GM21528 (cell line): ENCODE results near the gene TRMT61B.

Experiments
- ATAC-seq: cut with Tn5 transposase; IDR thresholded peaks from one replicate; pipeline ENCODE4 v1.9.1; 2021; ENCODE audit warnings: mild to moderate bottlenecking, moderate library complexity; ENCODE audit not compliant: unreplicated experiment, low FRiP score

Gene TRMT61B

GRCh38 chr2:28870146-28870891 is at the start of gene TRMT61B:
Gene TRMT61B, minus strand, starts transcription at chr2:28870309. Its CDS starts 32 bp downstream, at chr2:28870277.
- ATAC-seq = peak; percentile 92

GRCh38 chr2:28915939-28916338 is 45.8 kb upstream of the TRMT61B start:
- ATAC-seq = no peak

- ATAC-seq = no peak
Observed at GRCh38 chr2:28909655-28910353, 39.7 kb upstream of the TRMT61B start.

DNA sequence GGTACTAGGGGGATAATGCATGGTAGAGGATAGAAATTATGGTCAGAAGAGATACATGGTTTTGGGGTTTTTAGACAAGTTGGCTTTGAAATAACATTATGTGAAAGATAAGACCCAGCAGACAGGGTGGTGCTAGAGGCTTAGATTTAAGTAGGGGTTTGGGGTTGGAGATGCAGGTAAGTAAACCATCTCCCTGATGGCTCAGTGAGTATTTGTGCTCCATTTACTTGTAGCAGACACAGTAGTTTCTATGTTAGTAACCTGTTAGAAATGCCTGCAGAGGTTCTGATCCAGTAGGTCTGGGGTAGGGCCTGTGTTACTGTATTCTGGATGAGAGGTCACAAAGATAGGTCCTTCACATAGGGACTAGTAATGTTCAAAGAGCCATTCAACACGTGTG is 38.1 kb upstream of the TRMT61B start:
- no peak for ATAC-seq

DNA sequence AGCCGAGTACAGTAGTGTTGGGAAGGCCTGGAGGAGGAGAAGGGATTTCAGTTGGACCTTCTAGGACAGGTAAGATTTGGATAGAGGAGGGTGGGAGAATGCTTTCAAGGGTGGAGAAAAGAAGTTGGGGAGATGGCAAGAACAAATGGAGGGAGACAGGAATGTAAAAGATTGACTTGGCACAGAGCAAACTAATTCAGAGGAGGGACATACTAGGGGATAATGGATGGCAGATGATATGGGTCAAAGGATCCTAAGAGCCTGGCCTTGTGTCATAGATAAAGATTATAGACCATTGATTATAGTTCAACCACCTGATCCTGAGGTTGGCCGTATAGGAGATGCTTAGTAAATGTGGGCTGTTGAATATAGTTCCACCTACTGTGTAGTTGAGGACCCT is 36.7 kb upstream of the TRMT61B start:
- ATAC-seq = no peak

GRCh38 chr2:28906376-28906775 is 36.3 kb upstream of the TRMT61B start:
- ATAC-seq = no peak

DNA sequence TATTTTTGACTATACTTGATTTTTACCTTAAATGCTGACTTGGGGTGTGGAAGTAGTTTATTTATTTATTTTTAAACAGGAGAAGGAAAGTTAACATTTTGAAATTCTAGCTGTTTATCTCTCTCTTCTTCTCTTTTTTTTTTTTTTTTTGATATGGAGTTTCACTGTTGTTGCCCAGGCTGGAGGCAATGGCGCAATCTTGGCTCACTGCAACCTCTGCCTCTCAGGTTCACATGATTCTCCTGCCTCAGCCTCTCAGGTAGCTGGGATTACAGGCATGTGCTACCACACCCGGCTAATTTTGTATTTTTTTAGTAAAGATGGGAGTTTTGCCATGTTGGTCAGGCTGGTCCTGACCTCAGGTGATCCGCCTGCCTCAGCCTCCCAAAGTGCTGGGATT is 35.4 kb upstream of the TRMT61B start:
- no peak for ATAC-seq

- ATAC-seq = no peak
Observed at GRCh38 chr2:28904802-28905457, 34.8 kb upstream of the TRMT61B start.

GRCh38 chr2:28904295-28904694 is 34.2 kb upstream of the TRMT61B start:
- ATAC-seq = no peak

DNA sequence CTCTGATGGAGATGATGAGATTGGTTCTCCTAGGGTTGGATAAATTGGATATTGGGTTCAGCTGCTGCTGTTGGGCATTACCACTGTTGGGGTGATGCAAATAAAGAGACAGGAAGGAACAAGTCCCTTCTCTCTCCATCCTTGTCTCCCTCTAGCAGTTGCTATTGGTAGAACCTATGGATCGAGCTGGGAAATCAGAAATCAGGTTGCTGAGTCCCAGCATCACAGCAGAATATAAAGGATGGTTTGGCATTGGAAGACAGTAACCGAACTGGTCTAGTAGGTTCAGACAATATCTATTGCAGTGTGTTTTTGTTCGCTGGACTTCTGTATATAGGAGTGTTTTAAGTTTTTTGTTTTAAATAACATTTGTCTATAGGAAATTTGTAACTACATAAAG is 32.5 kb upstream of the TRMT61B start:
- ATAC-seq = no peak

GRCh38 chr2:28901841-28902240 is 31.7 kb upstream of the TRMT61B start:
- no peak for ATAC-seq

- no peak for ATAC-seq
Observed at GRCh38 chr2:28901202-28901601, 31.1 kb upstream of the TRMT61B start.

DNA sequence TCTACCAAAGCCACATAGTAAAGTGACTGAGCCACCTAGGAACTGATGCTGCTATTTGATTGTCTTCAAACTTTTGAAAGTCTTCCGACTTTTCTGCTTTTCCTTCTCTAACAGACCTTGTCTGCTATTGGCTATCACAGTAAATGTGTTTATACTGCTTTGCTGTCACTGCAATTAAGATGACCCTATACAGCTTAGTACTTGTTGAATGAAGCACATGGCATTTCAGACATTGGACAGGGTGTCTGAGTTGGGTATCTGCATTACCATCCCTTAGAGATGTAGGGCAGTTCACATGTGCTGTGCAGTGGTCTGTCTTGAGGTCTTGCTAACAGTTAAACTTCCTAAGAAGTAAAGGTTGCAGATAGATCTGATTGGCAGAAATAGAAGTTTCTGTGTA is 27.9 kb upstream of the TRMT61B start:
- no peak for ATAC-seq

- ATAC-seq = no peak
Observed at GRCh38 chr2:28896906-28897305, 26.8 kb upstream of the TRMT61B start.

DNA sequence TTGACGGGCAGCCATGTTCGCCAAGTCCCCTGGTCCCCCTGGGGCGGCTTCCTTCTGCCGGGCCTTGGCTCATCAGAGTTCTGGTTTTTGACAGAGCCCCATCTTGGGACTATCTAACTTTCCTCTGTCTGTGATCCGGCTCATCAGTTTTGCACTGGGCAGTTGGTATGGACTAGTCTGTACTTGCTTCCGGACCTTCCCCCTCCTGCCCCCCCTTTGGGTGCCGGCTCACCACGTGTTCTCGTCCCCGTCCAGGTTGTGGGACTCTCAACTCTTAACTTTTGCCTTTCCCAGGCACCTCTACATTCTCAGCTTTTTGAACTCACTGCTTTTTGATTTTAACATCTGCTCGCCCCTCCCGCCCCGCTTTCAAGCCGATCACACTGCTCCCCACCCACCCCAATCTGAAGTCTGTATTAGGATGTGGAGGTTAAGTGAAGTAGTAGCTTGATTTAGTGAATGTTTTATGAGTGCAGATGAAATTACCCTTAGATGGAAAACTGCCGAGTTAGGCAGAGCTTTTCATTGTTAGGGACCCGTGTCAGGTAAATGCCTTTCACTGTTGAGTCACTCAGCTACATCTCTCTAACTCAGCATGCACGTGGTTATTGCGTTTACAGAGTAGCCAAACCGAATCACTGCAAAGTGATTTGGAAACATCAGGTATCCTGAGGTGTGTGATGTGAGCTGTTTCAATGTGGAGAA is 25.2 kb upstream of the TRMT61B start:
- ATAC-seq = peak; percentile 29

GRCh38 chr2:28894470-28895188 is 24.5 kb upstream of the TRMT61B start, which contains the start of gene WDR43:
Gene WDR43, plus strand, starts transcription at chr2:28894667. Its CDS starts 32 bp downstream, at chr2:28894699.
- ATAC-seq = peak; percentile 83

DNA sequence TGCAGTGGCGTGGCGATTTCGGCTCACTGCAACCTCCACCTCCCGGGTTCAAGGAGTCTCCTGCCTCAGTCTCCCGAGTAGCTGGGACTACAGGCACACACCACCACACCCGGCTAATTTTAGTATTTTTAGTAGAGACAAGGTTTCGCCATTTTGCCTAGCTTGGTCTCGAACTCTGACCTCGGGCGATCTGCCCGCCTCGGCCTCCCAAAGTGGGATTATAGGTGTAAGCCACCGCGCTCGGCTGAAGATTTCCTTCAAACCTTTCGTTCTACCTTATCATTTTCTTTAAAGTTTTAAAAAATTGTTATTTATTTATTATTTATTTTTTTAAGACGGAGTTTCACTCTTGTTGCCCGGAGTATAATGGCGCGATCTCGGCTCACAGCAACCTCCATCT is 23.4 kb upstream of the TRMT61B start:
- no peak for ATAC-seq

GRCh38 chr2:28880193-28880592 is 10.1 kb upstream of the TRMT61B start:
- ATAC-seq = no peak

- no peak for ATAC-seq
Observed at GRCh38 chr2:28871620-28872019, 1.5 kb upstream of the TRMT61B start.

GRCh38 chr2:28869494-28870145 is 489 bp downstream of the TRMT61B start:
- peak; percentile 43 for ATAC-seq
